AG20443 (cell line): ENCODE measurements around the gene RIN3.
"Not testable (repeated sequence)": the region's sequence is repeated elsewhere in the genome, so short reads cannot be mapped to it uniquely, and the experiment has no call there.

Experiments used
- DNase-seq: peaks from one replicate; pipeline ENCODE4 v3.0.0; 2012; ENCODE audit warnings: low spot score, mixed read lengths

The RIN3 gene

GRCh38 chr14:92665661-92666110, 152.1 kb downstream of the RIN3 start:
- DNase-seq, result no peak

- no peak for DNase-seq
These were observed 152.7 kb downstream of the RIN3 start for GRCh38 chr14:92666251-92666650.

DNA sequence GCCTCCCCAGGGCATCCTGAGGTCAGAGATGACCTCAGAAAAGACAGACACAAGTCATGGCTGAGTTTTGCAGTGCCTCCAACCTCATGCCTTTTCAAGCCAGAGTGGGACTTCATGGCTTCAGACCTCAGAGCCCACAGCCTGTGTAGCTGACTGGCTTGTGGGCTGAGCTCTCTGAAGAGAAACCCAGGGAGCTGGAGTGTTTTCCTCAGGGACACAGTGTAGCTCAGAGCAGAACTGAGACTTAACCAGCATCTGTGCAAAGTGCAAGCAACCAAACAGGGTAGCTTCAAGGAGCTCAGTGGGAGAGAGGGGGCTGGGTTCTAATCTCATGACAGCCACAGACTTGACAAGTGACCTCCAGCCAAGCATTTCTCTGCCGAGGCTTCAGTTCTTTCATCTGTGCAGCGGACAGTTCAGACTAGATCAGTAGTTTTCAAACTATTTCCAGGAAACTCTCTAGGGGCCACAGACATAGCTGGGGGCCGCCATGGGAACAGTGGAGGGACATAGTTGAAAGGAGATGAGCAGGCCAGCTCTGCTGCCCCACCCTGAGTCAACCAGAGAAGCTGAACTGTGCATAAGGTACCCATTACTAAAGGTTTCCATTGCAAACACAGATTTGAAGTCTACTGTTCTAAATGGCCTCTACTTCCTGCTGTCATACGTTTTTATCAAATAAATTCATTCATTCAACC, 154.8 kb downstream of the RIN3 start:
- no peak for DNase-seq

DNA sequence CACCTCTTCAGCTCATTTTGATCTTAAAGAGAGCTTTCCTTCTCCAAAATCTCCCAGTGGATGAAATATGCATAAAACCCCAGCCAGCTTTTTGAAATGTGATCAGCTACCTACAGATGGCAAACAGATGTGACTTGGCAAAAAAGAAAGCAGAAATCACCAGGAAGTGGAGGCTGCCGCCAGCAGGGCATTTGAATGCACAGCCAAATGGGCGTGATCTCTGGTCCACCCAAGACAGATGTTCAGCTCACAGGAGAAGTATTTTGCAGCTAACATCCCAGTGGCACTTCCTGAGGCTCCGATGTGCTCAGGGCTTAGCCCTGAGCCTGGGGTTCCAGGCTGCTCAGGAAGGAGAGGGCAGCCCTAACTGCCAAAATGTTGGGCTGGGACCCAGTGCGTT, 156.6 kb downstream of the RIN3 start:
- peak; percentile 94 for DNase-seq

DNA sequence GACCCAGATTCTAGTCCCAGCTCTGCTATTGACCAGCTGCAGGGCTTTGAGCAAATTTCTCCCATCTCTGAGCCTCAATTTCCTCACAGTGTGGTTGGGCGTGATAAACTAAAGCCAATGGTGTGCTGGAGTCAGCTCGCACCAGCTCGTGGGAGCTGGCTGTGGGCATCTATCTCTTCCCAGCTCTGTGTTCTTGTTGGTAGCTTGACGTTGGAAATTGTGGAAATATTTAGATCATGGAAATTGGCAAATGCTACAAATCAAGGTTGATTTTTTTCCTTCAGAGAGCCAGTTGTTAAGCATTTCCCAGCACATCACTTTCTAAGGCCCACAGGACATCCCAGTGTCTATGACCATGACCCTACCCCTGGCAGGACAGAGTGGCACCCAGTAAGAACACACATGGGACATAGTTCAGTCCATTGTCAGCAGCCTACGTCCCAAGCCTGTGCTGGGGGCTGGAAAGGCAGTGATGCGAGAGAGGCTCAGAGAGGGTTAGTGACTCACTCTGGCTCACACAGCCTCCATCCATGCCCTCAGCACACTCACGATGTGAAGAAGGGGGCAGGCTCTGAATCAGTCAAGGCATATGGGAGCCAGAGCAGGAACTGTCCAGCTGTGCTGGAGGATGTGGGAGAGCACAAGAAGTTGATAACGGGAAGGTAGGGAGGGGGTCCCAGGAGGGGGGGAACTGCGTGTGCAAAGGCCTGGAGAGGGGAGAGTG, 157.2 kb downstream of the RIN3 start:
- peak; percentile 52 for DNase-seq

GRCh38 chr14:92673601-92674150, 160.1 kb downstream of the RIN3 start:
- no peak for DNase-seq

- no peak for DNase-seq
These were observed 161.8 kb downstream of the RIN3 start for GRCh38 chr14:92675421-92675820.

DNA sequence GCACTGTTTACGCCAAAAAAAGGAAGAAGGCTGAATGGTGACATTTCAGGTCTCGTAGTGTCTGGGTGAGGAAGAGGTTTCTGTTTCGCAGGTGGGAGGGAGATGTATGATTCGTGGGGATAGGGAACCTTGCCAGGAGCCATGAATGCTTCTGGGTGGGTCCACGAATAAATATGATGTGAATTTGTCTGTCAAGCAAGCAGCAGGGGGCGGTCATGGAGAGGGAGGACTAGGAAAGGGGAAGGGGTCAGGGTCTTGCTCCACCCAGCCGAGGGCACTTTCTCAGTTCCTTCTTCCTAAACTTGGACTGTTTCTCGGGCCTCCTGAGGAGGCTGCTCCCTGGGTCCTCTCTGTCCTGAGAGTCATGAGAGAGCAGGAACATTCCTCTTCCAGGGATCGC, 162.4 kb downstream of the RIN3 start:
- DNase-seq, result no peak

- DNase-seq, result no peak
These were observed 163.0 kb downstream of the RIN3 start for GRCh38 chr14:92676403-92677086.

- DNase-seq, result no peak
These were observed 163.6 kb downstream of the RIN3 start for GRCh38 chr14:92677087-92677668.

DNA sequence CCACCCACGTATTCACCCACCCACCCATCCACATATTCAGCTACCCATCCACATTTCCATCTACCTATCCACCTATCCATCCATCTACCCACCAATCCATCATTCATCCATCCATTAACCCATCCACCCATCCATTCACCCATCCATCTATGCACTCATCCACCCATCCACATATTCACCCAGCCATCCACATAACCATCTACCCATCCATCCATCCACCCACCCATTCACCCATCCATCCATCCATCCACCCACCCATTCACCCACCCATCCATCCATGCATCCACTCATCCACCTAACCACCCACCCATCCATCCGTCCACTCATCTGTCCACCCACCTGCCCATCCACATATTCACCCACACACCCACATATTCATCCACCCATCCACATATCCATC, 164.4 kb downstream of the RIN3 start:
- DNase-seq, result no peak

- no peak for DNase-seq
These were observed 165.2 kb downstream of the RIN3 start for GRCh38 chr14:92678766-92679165.

GRCh38 chr14:92679246-92679645, 165.7 kb downstream of the RIN3 start:
- no peak for DNase-seq

GRCh38 chr14:92680330-92680729, 166.7 kb downstream of the RIN3 start:
- not testable (repeated sequence) for DNase-seq

DNA sequence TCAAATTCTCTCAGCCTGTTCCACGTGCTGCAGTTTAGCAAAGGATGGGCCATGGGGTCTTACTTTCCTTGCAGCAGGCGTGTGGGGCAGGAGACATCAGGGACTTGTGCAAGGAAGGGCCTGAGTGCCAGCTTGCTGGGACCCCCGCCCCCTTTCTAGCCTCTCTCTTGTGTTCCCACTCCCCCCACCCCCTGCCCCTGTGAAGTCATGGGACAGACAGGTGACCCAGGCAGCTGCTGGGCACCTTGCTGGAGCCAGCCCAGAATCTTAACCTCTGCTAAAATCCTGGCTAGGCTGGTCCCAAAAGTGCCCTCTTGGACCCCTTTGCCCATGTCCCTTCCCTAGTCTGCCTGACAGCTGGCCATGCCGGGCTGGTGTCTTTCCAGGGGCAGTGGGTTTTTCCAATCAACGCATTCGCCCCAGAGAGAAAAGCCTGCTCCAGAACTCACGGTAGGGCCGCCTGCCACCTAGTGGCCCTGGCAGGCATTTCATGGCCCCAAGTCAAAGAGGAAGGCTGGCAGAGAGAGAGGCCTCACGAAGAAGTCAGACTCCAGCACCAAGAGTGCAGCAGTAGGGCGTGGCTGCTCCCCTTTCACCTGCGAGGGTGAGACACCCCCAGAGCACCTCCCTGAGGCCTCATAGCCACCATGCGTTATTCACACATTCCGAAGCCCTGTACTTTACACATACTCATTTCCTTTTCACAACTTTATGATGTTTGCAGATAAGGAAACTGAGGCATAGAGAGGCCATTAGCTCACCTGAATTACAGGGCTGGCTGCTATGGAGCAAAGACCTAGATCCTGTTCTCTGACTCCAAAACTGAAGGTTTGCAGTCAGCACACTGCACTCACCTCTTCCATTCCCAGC, 167.4 kb downstream of the RIN3 start:
- peak; percentile 91 for DNase-seq

GRCh38 chr14:92683041-92683440, 169.5 kb downstream of the RIN3 start:
- no peak for DNase-seq

- no peak for DNase-seq
These were observed 171.4 kb downstream of the RIN3 start for GRCh38 chr14:92684801-92685560.

- DNase-seq, result no peak
These were observed 172.3 kb downstream of the RIN3 start for GRCh38 chr14:92685784-92686355.

DNA sequence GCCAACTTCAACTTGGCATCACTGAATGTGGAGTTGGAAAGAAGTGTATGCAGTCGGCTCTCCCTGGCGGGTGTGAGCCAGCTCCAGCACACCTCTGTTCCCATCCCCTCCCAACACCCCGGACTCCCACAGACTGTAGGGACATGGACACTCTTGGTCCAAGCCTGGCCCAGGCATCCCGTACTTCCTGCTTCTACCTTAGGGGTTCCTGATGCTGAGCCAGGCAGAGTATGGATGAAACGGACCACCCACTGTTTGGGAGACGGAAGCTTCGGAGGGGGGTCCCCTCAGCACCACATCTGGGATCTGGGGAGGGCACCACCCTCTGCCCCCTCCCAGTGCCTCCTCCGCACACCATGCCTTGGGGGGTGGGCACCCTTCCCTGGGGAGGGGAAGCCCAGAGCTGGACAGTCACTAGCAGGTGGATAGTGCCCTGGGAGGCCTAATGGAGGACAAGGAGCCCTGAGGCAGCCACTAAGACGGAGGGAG, 172.9 kb downstream of the RIN3 start:
- no peak for DNase-seq

DNA sequence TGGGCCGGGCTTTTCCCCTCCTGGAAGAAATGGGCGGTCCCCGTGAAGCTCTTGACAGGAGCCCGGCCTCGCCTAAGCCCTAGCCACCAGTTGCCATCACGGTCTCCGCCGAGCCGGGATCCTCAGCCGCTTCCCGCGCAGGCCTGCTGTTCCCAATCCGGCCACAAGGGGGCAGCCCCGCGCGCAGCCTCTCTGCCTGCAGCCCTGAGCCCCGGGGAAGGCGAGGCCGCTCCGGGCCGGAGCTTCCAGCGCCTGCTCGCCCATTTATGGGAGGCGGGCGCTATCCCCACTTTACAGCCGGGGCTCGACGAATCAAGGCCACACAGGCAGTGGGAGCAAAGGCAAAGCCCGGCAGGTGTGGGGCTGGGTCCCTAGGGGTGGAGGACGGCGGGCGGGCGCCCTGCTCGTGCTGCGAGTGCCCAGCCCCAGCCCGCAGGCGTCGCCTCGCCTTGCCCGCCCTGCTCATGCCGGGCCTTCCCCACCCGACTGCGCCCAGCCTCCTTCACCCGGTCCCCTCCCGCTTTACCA, 173.4 kb downstream of the RIN3 start:
- DNase-seq, result peak; percentile 97
